Upper lobe of left lung (tissue), 6 donors: Measurements from ENCODE around the gene KRTAP10-5. TPM values are rescaled to one million over a fixed set of nuclear protein-coding genes. Genes with fewer than 3 reads are reported as not detected.
A peak's percentile ranks its signal among the peaks of the same experiment; 100 is the strongest.
"Not testable (repeated sequence)": the region's sequence is repeated elsewhere in the genome, so short reads cannot be mapped to it uniquely, and the experiment has no call there.

Source experiments
- ATAC-seq, 2 donors: fragments of 200-7000 bp; cut with Tn5 transposase; one replicate each; pipeline ENCODE4 v1.9.1; 2022; ENCODE audit warnings: mild to moderate bottlenecking in 2 of 2, moderate library complexity in 2 of 2; ENCODE audit not compliant: low FRiP score in 2 of 2
- DNase-seq, 2 donors: peaks; one replicate each; pipeline ENCODE4 v3.0.0-alpha.2; 2019 to 2020
- H3K27ac ChIP-seq, 4 donors: fragments of 200-600 bp; sonication (generic); one replicate each; pipeline ENCODE4 v1.5.1; 2016 to 2019
- H3K27me3 ChIP-seq, 4 donors: fragments of 200-600 bp; sonication (generic); one replicate each; pipeline ENCODE4 v1.5.1; 2017 to 2019
- H3K36me3 ChIP-seq, 4 donors: fragments of 200-600 bp; sonication (generic); one replicate each; pipeline ENCODE4 v1.5.1; 2016 to 2019
- H3K4me1 ChIP-seq, 4 donors: fragments of 200-600 bp; sonication (generic); one replicate each; pipeline ENCODE4 v1.5.1; 2018 to 2019
- H3K4me3 ChIP-seq, 4 donors: fragments of 200-600 bp; sonication (generic); one replicate each; pipeline ENCODE4 v1.5.1; 2017 to 2019; ENCODE audit warnings: mild to moderate bottlenecking in 2 of 4, moderate library complexity in 1 of 4
- H3K9me3 ChIP-seq, 4 donors: fragments of 200-600 bp; sonication (generic); one replicate each; pipeline ENCODE4 v1.5.1; 2018 to 2019
- CTCF ChIP-seq, 6 experiments: fragments of 450-650 bp in 4 of 6; fragments of 200-600 bp in 2 of 6; sonication (generic) in 2 of 6; IDR thresholded peaks; one replicate each; pipeline ENCODE4 v1.5.1; 2016 to 2019; ENCODE audit warnings: antibody characterized with exemption in 6 of 6
- EP300 ChIP-seq, 4 donors: sonication (generic); formaldehyde crosslinking; IDR thresholded peaks; one replicate each; pipeline ENCODE4 v1.5.1; 2017; ENCODE audit warnings: antibody characterized with exemption in 4 of 4, control low read depth in 2 of 4
- POLR2A ChIP-seq, 4 donors: fragments of 450-650 bp; IDR thresholded peaks; one replicate each; pipeline ENCODE4 v1.5.1; 2016 to 2017; ENCODE audit warnings: antibody characterized with exemption in 4 of 4, mild to moderate bottlenecking in 2 of 4
- POLR2AphosphoS5 ChIP-seq, 2 donors: sonication (generic); formaldehyde crosslinking; IDR thresholded peaks; one replicate each; pipeline ENCODE4 v1.5.1; 2017; ENCODE audit warnings: antibody characterized with exemption in 2 of 2
- WGBS, 2 donors: methylation state at CpG; one replicate each; pipeline ENCODE4 v1.1.5; 2017 to 2018; 5-methylcytosine and 5-hydroxymethylcytosine counted together
- total RNA-seq, 6 donors: library from RNA; depleted of rRNA in 4 of 6; stranded (reverse); fragments of >200 nt in 4 of 6; gene quantifications; one replicate each; pipeline versions ENCODE4 v1.1.0 to v1.2.1, GENCODE V29; 2016 to 2021
- donor health status: DM: no; HTN: no; CAD: no; lungs with moderate emphysema.
- donor health status: DM: no; HTN: yes; CAD: no; lungs with severe emphysema.

Gene KRTAP10-5
- total RNA-seq, 6 donors from 2014 or later, result not detected

GRCh38 chr21:44592446-44593311, 12.3 kb upstream of the KRTAP10-5 start, which contains the start of gene KRTAP10-6:
KRTAP10-6 (minus strand) TSS chr21:44592505; CDS start chr21:44592484, 21 bp downstream.
- no peaks in the 10 kb centered on the region for H3K36me3 ChIP-seq
- H3K9me3 ChIP-seq, result no peaks in the 10 kb centered on the region
- H3K4me1 ChIP-seq, result no peaks in the 10 kb centered on the region
- no peak within 1 kb of the TSS for H3K27ac ChIP-seq
- DNase-seq (peak in 1 of 2 donors; percentile 62), ATAC-seq (peak in 1 of 2 donors; percentile 23)
- 62 to 68% methylated on average over 4 to 28 of the region's 33 CpGs for WGBS, 2 donors
- TF ChIP-seq POLR2A (IDR thresholded peaks at IDR 0.05), result no peak
- no peak for TF ChIP-seq POLR2AphosphoS5 (IDR thresholded peaks at IDR 0.05)
- no peak for TF ChIP-seq CTCF (IDR thresholded peaks at IDR 0.05)
- TF ChIP-seq EP300 (IDR thresholded peaks at IDR 0.05), result no peak
- H3K27me3 ChIP-seq, result peaks cover 0 to 5% (median 0%) of the 10 kb centered on the region in 4 donors
- H3K4me3 ChIP-seq, result no peak within 1 kb of the TSS

- H3K36me3 ChIP-seq, H3K4me3 ChIP-seq, H3K27ac ChIP-seq, DNase-seq, H3K9me3 ChIP-seq, ATAC-seq, H3K27me3 ChIP-seq, H3K4me1 ChIP-seq: not testable (repeated sequence)
- WGBS, 2 donors, result 78% methylated on average over 2 of the region's 4 CpGs; no CpG with 5 or more reads in 1 of the 2 donors
Observed at GRCh38 chr21:44591801-44592130, 11.4 kb upstream of the KRTAP10-5 start.

GRCh38 chr21:44590897-44591800, 10.7 kb upstream of the KRTAP10-5 start:
- 61 to 82% methylated on average over 15 to 16 of the region's 19 CpGs for WGBS, 2 donors
- not testable (repeated sequence) for H3K4me3 ChIP-seq, H3K9me3 ChIP-seq, H3K27ac ChIP-seq, H3K36me3 ChIP-seq, H3K4me1 ChIP-seq, H3K27me3 ChIP-seq
- DNase-seq, result peak in 1 of 2 donors; percentile 77
- peak in 1 of 2 donors; percentile 10 for ATAC-seq

DNA sequence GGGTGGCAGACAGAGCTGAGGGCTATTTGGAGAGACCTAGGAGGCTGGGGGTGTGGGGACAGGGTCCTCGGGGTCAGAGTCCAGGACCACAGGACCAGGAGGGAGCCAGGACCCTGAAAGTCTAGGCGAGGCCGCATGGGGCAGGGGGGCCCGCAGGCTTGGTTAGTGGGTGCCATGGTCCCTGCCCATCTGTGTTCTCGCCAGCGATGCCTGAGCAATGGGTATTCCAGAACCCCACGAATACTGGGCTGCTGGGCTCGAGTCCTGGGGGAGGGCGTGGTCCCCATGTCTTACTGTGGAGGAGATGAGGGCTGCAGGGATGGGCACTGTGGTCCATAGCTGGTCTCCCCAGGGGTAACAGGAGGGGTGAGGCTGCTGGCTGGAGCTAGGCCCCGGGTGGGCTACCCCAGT, 9.9 kb upstream of the KRTAP10-5 start:
- peaks cover 0 to 5% (median 0%) of the 10 kb centered on the region in 4 donors for H3K27me3 ChIP-seq
- ATAC-seq (peak in 1 of 2 donors; percentile 67), DNase-seq (no peak)

GRCh38 chr21:44589586-44590305, 9.3 kb upstream of the KRTAP10-5 start:
- ATAC-seq, result no peak
- Histone ChIP-seq H3K27me3 (peaks cover 0 to 5% (median 0%) of the 10 kb centered on the region in 4 donors), H3K4me1 (no peaks in the 10 kb centered on the region), H3K27ac (no peak overlapping the region), H3K9me3 (no peaks in the 10 kb centered on the region), H3K36me3 (no peaks in the 10 kb centered on the region), H3K4me3 (no peak overlapping the region)
- no peak for DNase-seq
- TF ChIP-seq POLR2AphosphoS5 (IDR thresholded peaks at IDR 0.05), result no peak
- TF ChIP-seq CTCF (IDR thresholded peaks at IDR 0.05), result no peak
- no peak for TF ChIP-seq POLR2A (IDR thresholded peaks at IDR 0.05)
- TF ChIP-seq EP300 (IDR thresholded peaks at IDR 0.05), result no peak
- WGBS, 2 donors, result 83 to 85% methylated on average over 11 to 21 of the region's 24 CpGs

More for the DNA sequence above, 9.9 kb upstream of the KRTAP10-5 start:
- no peaks in the 10 kb centered on the region for H3K36me3 ChIP-seq
- H3K4me1 ChIP-seq, result no peaks in the 10 kb centered on the region
- no peak overlapping the region for H3K27ac ChIP-seq
- no peaks in the 10 kb centered on the region for H3K9me3 ChIP-seq
- H3K4me3 ChIP-seq, result no peak overlapping the region
- WGBS, 2 donors, result 85 to 100% methylated on average over 1 to 10 of the region's 10 CpGs
- TF ChIP-seq POLR2A (IDR thresholded peaks at IDR 0.05) (no peak), EP300 (IDR thresholded peaks at IDR 0.05) (no peak), CTCF (IDR thresholded peaks at IDR 0.05) (no peak), POLR2AphosphoS5 (IDR thresholded peaks at IDR 0.05) (no peak)
